Measurements from ENCODE around the gene INTS11.

DNA sequence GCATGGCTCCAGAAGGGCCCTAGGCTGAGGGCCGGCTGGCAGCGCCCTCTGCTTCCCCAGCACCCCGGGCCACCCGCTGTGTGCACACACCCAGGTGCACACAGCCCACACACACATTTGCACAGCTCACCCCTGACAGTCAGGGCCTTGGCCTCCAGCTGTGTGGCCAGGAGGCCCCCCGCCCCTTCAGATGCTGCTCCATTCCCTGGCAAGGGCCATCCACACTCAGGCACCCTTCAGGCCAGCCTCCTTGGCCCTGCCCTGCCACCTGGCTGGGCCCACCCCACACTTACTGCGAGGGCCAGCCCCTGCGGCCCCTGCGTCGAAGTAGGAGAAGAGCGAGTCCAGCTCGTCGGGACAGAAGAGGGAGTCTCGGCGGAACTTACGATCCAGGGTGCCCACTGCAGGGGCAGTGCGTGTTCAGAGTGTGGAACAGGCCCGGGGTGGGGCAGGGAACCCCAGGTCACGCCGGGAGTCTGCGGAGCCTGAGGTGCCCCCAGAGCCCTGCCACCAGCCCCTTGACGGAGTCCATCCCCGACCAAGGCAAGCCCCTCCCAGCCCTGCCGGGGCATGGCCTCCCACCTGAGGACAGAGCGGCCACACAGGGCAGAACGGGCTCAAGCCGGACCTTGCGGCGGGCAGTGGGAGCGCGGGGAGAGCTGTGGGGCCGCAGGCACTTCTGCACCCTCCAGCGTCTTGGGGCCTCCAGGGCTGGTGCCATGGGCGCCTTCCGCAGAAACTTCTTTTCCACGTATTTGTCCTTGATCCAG lies 29.1 kb downstream of the INTS11 start:
- no peak for TF ChIP-seq POLR2A (IDR thresholded peaks at IDR 0.05)
- TF ChIP-seq, protein P1, sequence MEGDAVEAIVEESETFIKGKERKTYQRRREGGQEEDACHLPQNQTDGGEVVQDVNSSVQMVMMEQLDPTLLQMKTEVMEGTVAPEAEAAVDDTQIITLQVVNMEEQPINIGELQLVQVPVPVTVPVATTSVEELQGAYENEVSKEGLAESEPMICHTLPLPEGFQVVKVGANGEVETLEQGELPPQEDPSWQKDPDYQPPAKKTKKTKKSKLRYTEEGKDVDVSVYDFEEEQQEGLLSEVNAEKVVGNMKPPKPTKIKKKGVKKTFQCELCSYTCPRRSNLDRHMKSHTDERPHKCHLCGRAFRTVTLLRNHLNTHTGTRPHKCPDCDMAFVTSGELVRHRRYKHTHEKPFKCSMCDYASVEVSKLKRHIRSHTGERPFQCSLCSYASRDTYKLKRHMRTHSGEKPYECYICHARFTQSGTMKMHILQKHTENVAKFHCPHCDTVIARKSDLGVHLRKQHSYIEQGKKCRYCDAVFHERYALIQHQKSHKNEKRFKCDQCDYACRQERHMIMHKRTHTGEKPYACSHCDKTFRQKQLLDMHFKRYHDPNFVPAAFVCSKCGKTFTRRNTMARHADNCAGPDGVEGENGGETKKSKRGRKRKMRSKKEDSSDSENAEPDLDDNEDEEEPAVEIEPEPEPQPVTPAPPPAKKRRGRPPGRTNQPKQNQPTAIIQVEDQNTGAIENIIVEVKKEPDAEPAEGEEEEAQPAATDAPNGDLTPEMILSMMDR (IDR thresholded peaks at IDR 0.05): no peak

All from breast epithelium (tissue), 3 donors.